HG03196 (cell line): ENCODE data around the gene ALG12.

Source experiments
- ATAC-seq: cut with Tn5 transposase; IDR thresholded peaks from one replicate; pipeline ENCODE4 v1.9.1; 2021; ENCODE audit not compliant: unreplicated experiment

The ALG12 gene

GRCh38 chr22:49917974-49918910, at the start of gene ALG12, which contains the start of gene CRELD2:
Gene ALG12 (minus strand): TSS chr22:49918438. CDS start chr22:49913765, 4,673 bp downstream.
Gene CRELD2 (plus strand): TSS chr22:49918634. CDS start chr22:49918770, 136 bp downstream.
- ATAC-seq, result peak; percentile 82

- ATAC-seq, result no peak
These were observed 49.5 kb upstream of the ALG12 start for GRCh38 chr22:49967706-49968208.

GRCh38 chr22:49966774-49967705, 48.8 kb upstream of the ALG12 start:
- no peak for ATAC-seq

GRCh38 chr22:49966041-49966773, 48.0 kb upstream of the ALG12 start:
- no peak for ATAC-seq

- no peak for ATAC-seq
These were observed 47.1 kb upstream of the ALG12 start for GRCh38 chr22:49965091-49966040.

GRCh38 chr22:49964136-49965090, 46.2 kb upstream of the ALG12 start:
- ATAC-seq, result no peak

- no peak for ATAC-seq
These were observed 45.4 kb upstream of the ALG12 start for GRCh38 chr22:49963647-49964026.

GRCh38 chr22:49962751-49963646, 44.8 kb upstream of the ALG12 start:
- no peak for ATAC-seq

- no peak for ATAC-seq
These were observed 43.9 kb upstream of the ALG12 start for GRCh38 chr22:49962012-49962750.

- no peak for ATAC-seq
These were observed 43.4 kb upstream of the ALG12 start for GRCh38 chr22:49961601-49962011.

GRCh38 chr22:49961005-49961600, 42.9 kb upstream of the ALG12 start:
- ATAC-seq, result no peak

- ATAC-seq, result peak; percentile 52
These were observed 42.1 kb upstream of the ALG12 start, which contains the start of gene PIM3 for GRCh38 chr22:49960159-49961004. Gene PIM3 (plus strand): TSS chr22:49960772. CDS start chr22:49960948, 176 bp downstream.

- peak; percentile 0 for ATAC-seq
These were observed 41.5 kb upstream of the ALG12 start for GRCh38 chr22:49959782-49960158.

GRCh38 chr22:49958931-49959781, 40.9 kb upstream of the ALG12 start:
- no peak for ATAC-seq
